Measurements from ENCODE around the gene IMPACT. TPM values are rescaled to one million over a fixed set of nuclear protein-coding genes. Genes with fewer than 3 reads are reported as not detected.

IMPACT gene
- total RNA-seq, 2 experiments from 2014 or later: 6.7 to 9.3 TPM

GRCh38 chr18:24402209-24402785, 24.2 kb upstream of the IMPACT start:
- ATAC-seq (no peak), DNase-seq (no peak)
- CTCF ChIA-PET: no interaction called here

GRCh38 chr18:24403076-24403475, 23.4 kb upstream of the IMPACT start:
- Mint-ChIP-seq H3K9me3 (ENCODE audit: low read depth) (no peaks in the 10 kb centered on the region), H3K27me3 (peaks cover 58% of the 10 kb centered on the region), H3K4me1 (peaks cover 2% of the 10 kb centered on the region), H3K27ac (no peak overlapping the region), H3K36me3 (no peaks in the 10 kb centered on the region), H3K4me3 (no peak overlapping the region)
- CTCF ChIA-PET: no interaction called here
- ATAC-seq: no peak
- DNase-seq: no peak

More at GRCh38 chr18:24402209-24402785, 24.2 kb upstream of the IMPACT start:
- peaks cover 5% of the 10 kb centered on the region for H3K4me1 Mint-ChIP-seq
- no peaks in the 10 kb centered on the region for H3K9me3 Mint-ChIP-seq (ENCODE audit: low read depth)
- H3K27me3 Mint-ChIP-seq: peaks cover 57% of the 10 kb centered on the region
- H3K27ac Mint-ChIP-seq: no peak overlapping the region
- no peak overlapping the region for H3K4me3 Mint-ChIP-seq
- H3K36me3 Mint-ChIP-seq: no peaks in the 10 kb centered on the region

GRCh38 chr18:24404591-24404990, 21.9 kb upstream of the IMPACT start:
- no peak overlapping the region for H3K27ac Mint-ChIP-seq
- H3K27me3 Mint-ChIP-seq: peaks cover 56% of the 10 kb centered on the region
- no peaks in the 10 kb centered on the region for H3K36me3 Mint-ChIP-seq
- DNase-seq (no peak), ATAC-seq (no peak)
- H3K4me1 Mint-ChIP-seq: no peaks in the 10 kb centered on the region
- no peaks in the 10 kb centered on the region for H3K9me3 Mint-ChIP-seq (ENCODE audit: low read depth)
- H3K4me3 Mint-ChIP-seq: no peak overlapping the region
- CTCF ChIA-PET: no interaction called here

DNA sequence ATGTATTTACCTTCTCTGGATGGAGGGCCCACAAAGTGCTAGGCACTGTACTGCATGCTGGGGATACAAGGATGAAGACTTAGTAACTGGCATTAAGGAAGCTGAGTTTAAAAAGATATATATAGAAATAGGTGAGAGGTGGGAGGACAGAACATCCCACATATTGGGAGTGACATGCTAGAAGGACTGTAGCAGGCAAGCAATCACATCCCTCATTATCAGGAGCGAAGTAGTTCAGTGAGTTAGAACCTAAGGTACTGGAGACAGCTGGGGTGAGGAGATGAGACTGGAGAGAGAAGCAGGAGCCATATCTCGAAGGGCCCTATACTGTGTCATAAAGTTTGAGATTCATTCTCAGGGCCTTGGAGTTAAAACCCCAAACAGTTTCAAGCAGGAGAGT, 18.0 kb upstream of the IMPACT start:
- no peak for DNase-seq
- H3K4me1 Mint-ChIP-seq: peaks cover 5% of the 10 kb centered on the region
- H3K36me3 Mint-ChIP-seq: no peaks in the 10 kb centered on the region
- H3K27me3 Mint-ChIP-seq: peaks cover 56% of the 10 kb centered on the region
- H3K9me3 Mint-ChIP-seq (ENCODE audit: low read depth): peaks cover 5% of the 10 kb centered on the region
- ATAC-seq: no peak
- CTCF ChIA-PET: no interaction called here
- H3K4me3 Mint-ChIP-seq: no peak overlapping the region
- H3K27ac Mint-ChIP-seq: no peak overlapping the region

DNA sequence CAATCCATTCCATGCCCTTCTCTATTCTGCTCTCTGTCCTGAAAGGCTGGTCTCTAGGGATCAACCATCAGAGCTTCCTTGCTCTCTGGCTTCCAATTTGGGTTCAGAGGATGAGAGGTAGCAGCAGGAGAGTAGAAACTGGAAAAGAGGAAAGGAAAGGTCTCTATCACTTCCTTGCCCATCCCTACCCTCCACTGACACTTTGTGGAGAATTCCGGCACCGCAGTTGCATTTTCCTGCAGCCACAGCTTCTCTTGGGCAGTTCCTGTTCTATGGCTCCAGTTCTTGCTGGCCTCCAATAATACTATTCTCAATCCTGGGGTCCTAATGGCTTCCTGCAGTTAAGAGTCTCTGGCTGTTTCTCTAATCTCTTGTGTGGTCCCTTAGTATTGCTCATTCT, 13.3 kb upstream of the IMPACT start:
- H3K9me3 Mint-ChIP-seq (ENCODE audit: low read depth): peaks cover 5% of the 10 kb centered on the region
- peaks cover 49% of the 10 kb centered on the region for H3K27me3 Mint-ChIP-seq
- DNase-seq: no peak
- H3K4me1 Mint-ChIP-seq: peaks cover 20% of the 10 kb centered on the region
- CTCF ChIA-PET: interaction anchor here (1.1 kb wide), 1 partner anchor 16 kb away, joined by 3 read pairs; no protein-coding TSS in a partner anchor
- no peak overlapping the region for H3K27ac Mint-ChIP-seq
- no peak for ATAC-seq
- no peaks in the 10 kb centered on the region for H3K36me3 Mint-ChIP-seq
- H3K4me3 Mint-ChIP-seq: no peak overlapping the region

- DNase-seq: peak; percentile 52
- H3K36me3 Mint-ChIP-seq: no peaks in the 10 kb centered on the region
- ATAC-seq: peak; percentile 82
Observed at GRCh38 chr18:24414349-24415003, 12.0 kb upstream of the IMPACT start.

DNA sequence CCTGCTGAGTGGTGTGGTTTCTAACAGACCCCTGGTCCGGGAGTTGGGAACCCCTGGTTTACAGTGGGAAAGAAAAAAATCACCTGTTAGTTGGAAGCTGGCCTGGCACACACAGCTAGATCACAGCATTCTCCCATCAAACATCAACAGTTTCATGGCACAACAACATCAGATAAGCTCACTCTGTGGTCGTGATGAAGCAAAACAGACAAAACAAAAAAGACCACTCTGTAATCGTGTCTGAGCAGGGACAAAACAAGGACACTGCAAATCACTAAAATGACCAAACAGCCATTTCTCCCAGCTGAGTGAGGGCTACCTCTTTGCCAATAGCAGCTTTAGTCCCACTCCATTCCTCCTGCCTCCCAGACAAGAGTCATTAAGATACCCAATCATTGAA, 9.0 kb upstream of the IMPACT start:
- Mint-ChIP-seq H3K4me3 (no peak overlapping the region), H3K36me3 (no peaks in the 10 kb centered on the region), H3K27ac (no peak overlapping the region), H3K27me3 (peaks cover 53% of the 10 kb centered on the region), H3K9me3 (ENCODE audit: low read depth) (peaks cover 3% of the 10 kb centered on the region), H3K4me1 (peaks cover 20% of the 10 kb centered on the region)
- CTCF ChIA-PET: no interaction called here
- no peak for ATAC-seq
- DNase-seq: no peak

More at GRCh38 chr18:24414349-24415003, 12.0 kb upstream of the IMPACT start:
- CTCF ChIA-PET: interaction anchor here (1.3 kb wide), 1 partner anchor 74 kb away, joined by 4 read pairs; no protein-coding TSS in a partner anchor
- Mint-ChIP-seq H3K4me3 (no peak overlapping the region), H3K4me1 (peaks cover 20% of the 10 kb centered on the region), H3K27me3 (peaks cover 48% of the 10 kb centered on the region), H3K9me3 (ENCODE audit: low read depth) (peaks cover 5% of the 10 kb centered on the region), H3K27ac (no peak overlapping the region)

DNA sequence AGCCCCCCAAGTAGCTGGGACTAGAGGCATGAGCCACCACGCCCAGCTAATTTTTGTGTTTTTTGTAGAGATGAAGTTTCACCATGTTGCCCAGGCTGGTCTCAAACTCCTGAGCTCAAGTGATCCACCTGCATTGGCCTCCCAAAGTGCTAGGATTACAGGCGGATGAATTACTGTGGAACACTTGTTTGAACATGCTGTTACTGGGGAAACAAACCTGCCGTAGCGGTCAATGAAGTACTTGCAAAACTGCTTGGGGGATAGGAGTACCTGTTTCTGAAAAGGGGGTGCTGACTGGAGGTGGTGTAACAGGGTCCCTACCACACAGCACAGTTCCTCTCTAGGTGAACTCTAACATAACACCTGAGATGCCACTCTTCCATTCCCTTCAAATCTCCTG, 5.9 kb upstream of the IMPACT start:
- DNase-seq: no peak
- H3K36me3 Mint-ChIP-seq: peaks cover 3% of the 10 kb centered on the region
- peaks cover 61% of the 10 kb centered on the region for H3K27me3 Mint-ChIP-seq
- H3K4me1 Mint-ChIP-seq: peaks cover 5% of the 10 kb centered on the region
- H3K9me3 Mint-ChIP-seq (ENCODE audit: low read depth): no peaks in the 10 kb centered on the region
- ATAC-seq: no peak
- H3K27ac Mint-ChIP-seq: no peak overlapping the region
- no peak overlapping the region for H3K4me3 Mint-ChIP-seq
- CTCF ChIA-PET: interaction anchor here (1.2 kb wide), 1 partner anchor 23 kb away, joined by 3 read pairs; the partner anchor contains the start of gene OSBPL1A

DNA sequence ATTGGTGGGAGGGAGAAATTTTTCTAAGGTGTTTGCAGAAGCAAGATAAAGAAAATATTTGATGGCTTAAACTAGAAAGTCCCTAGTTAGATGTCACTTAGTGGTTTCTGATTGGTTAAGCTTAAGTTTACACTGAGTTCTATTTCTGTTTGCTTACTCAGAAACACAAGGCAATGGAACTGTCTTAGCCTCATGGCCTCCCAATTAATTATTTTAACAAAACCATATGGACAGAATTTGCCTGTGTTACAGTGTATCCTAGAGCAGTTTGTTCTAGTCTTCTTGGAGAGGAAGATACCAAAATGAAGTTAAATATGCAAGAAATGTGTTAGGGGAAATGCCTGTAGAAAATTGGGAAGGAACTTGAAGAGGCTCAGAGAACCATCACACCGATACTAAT, 4.6 kb upstream of the IMPACT start:
- Mint-ChIP-seq H3K4me1 (peaks cover 8% of the 10 kb centered on the region), H3K4me3 (no peak overlapping the region), H3K27ac (no peak overlapping the region), H3K27me3 (peaks cover 53% of the 10 kb centered on the region), H3K36me3 (peaks cover 11% of the 10 kb centered on the region), H3K9me3 (ENCODE audit: low read depth) (peaks cover 3% of the 10 kb centered on the region)
- ATAC-seq (no peak), DNase-seq (no peak)
- CTCF ChIA-PET: no interaction called here

DNA sequence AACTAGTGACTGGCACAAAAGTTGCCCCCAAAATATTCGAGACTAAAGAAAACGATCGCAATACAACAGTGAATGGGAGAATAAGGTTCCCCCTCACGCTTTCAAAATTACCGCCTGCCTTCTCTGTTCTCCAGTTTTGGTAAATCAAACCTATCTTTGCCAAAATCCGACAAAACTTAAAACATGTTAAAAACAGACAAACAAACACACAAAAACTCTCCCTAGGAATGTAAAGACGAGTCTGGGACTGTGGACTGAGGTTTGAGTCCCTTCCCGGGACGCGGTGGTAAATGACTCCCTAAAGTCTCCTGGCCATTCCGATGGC, 435 bp upstream of the IMPACT start:
- no peak for ATAC-seq
- no peak for DNase-seq
- CTCF ChIA-PET: interaction anchor here (1.4 kb wide), 1 partner anchor 63 kb away, joined by 5 read pairs; no protein-coding TSS in a partner anchor
- H3K27ac Mint-ChIP-seq: peak overlapping the region; percentile 58
- H3K36me3 Mint-ChIP-seq: peaks cover 23% of the 10 kb centered on the region
- peak overlapping the region; percentile 82 for H3K4me3 Mint-ChIP-seq
- H3K9me3 Mint-ChIP-seq (ENCODE audit: low read depth): peaks cover 3% of the 10 kb centered on the region
- H3K27me3 Mint-ChIP-seq: peaks cover 30% of the 10 kb centered on the region
- peaks cover 19% of the 10 kb centered on the region for H3K4me1 Mint-ChIP-seq

DNA sequence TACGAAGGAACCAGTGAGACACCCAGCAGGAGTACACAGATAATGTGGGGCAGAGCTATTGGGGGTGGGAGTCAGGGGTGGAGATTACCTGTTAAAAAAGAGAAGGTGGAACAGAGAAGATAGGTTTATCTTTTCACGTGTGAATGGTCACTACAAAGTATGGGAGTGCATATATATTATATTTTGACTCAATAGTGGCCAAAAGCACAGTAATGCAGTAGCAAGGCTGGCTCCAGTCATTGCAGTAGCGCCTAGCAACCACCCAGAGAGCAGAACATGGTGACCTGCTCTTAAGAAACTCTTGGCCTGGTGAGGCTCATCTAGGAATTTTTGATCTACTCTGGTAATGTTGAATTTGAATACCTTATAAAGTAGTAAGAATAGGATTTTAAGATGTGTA, 1.0 kb downstream of the IMPACT start:
- no peak for DNase-seq
- H3K4me3 Mint-ChIP-seq: peak overlapping the region; percentile 82
- H3K27ac Mint-ChIP-seq: peak overlapping the region; percentile 75
- CTCF ChIA-PET: interaction anchor here (0.7 to 1.4 kb wide), 4 partner anchors 9 to 61 kb away, joined by 3 to 5 read pairs (median 4); partner anchors contain the start of gene OSBPL1A
- no peak for ATAC-seq
- H3K27me3 Mint-ChIP-seq: peaks cover 19% of the 10 kb centered on the region
- H3K4me1 Mint-ChIP-seq: peaks cover 19% of the 10 kb centered on the region
- peaks cover 3% of the 10 kb centered on the region for H3K9me3 Mint-ChIP-seq (ENCODE audit: low read depth)
- H3K36me3 Mint-ChIP-seq: peaks cover 26% of the 10 kb centered on the region

DNA sequence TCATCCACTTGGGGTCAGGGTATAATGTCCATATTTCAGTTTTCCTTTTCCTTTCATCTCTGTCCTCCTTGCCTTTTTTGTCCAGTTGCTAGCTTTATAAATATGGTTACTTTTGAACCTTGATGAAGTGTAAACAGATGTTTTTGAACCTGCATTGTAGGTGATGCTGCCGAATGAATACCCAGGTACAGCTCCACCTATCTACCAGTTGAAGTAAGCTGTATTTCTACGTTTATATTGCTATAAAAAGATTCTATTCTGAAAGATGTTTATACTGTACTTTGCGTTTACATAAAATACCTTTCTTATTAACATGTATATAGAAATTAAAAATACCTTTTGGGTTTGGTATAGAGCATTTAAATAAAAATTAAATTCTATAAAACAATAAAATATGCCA, 2.2 kb downstream of the IMPACT start:
- peaks cover 3% of the 10 kb centered on the region for H3K9me3 Mint-ChIP-seq (ENCODE audit: low read depth)
- ATAC-seq (no peak), DNase-seq (no peak)
- H3K27me3 Mint-ChIP-seq: peaks cover 8% of the 10 kb centered on the region
- CTCF ChIA-PET: interaction anchor here (1.5 kb wide), 1 partner anchor 16 kb away, joined by 3 read pairs; no protein-coding TSS in a partner anchor
- H3K27ac Mint-ChIP-seq: no peak overlapping the region
- no peak overlapping the region for H3K4me3 Mint-ChIP-seq
- H3K4me1 Mint-ChIP-seq: peaks cover 19% of the 10 kb centered on the region
- peaks cover 31% of the 10 kb centered on the region for H3K36me3 Mint-ChIP-seq

DNA sequence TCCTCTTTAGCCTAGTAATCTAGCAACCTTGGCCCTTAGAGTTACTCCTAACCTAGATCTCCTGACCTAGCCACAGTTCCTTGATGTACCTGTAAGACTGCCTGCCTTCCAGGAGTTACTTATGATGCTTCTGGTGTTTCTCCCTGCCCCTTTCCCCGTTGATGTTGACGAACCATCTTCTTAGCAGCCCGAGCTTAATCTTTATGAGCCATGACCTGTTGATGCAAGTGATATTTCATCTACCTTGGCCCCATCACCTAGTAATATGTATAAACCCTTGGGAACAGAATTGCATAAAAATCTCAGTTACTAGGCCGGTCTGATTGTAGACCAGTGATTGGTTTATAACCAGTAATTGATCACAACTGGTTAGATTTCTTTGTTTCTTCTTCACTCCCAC, 2.7 kb downstream of the IMPACT start:
- ATAC-seq: no peak
- Mint-ChIP-seq H3K9me3 (ENCODE audit: low read depth) (peaks cover 3% of the 10 kb centered on the region), H3K4me1 (peaks cover 19% of the 10 kb centered on the region), H3K4me3 (no peak overlapping the region), H3K36me3 (peaks cover 31% of the 10 kb centered on the region), H3K27me3 (peaks cover 6% of the 10 kb centered on the region), H3K27ac (no peak overlapping the region)
- no peak for DNase-seq
- CTCF ChIA-PET: interaction anchor here (1.5 kb wide), 1 partner anchor 17 kb away, joined by 3 read pairs; no protein-coding TSS in a partner anchor

DNA sequence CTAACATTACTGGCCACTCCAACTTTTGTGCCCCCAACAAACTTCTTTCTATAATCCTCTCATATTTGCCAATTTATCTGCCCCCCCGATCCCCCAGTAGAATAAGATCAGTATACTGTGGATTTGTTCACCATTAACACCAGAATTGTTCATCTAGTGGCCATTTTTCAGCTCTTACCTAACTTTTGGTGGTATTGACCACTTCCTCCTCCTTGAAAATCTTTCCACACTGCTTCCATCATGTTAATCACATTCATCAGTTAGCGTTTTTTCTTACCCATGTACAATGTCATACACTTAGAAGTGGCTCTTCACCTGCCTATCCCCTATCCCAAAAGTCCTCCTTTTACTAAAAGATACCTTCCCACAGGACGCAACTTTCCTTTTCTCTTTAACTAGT, 6.1 kb downstream of the IMPACT start:
- DNase-seq (no peak), ATAC-seq (no peak)
- H3K4me3 Mint-ChIP-seq: no peak overlapping the region
- CTCF ChIA-PET: interaction anchor here (2.1 to 2.3 kb wide), 2 partner anchors 15 to 56 kb away, joined by 7 read pairs; no protein-coding TSS in a partner anchor
- H3K36me3 Mint-ChIP-seq: peaks cover 15% of the 10 kb centered on the region
- no peaks in the 10 kb centered on the region for H3K9me3 Mint-ChIP-seq (ENCODE audit: low read depth)
- peaks cover 10% of the 10 kb centered on the region for H3K4me1 Mint-ChIP-seq
- no peak overlapping the region for H3K27ac Mint-ChIP-seq
- no peaks in the 10 kb centered on the region for H3K27me3 Mint-ChIP-seq
